NOMO-1 treated with DMSO at 0.1 percent for 48 hours (cell line): Measurements from ENCODE around the gene GIT2.
"Not testable (repeated sequence)": the region's sequence is repeated elsewhere in the genome, so short reads cannot be mapped to it uniquely, and the experiment has no call there.

Source experiments
- DNase-seq: peaks from one replicate; lab custom pipeline; 2025; ENCODE audit not compliant: unreplicated experiment; lab: John Stamatoyannopoulos, UW

GIT2 gene

DNA sequence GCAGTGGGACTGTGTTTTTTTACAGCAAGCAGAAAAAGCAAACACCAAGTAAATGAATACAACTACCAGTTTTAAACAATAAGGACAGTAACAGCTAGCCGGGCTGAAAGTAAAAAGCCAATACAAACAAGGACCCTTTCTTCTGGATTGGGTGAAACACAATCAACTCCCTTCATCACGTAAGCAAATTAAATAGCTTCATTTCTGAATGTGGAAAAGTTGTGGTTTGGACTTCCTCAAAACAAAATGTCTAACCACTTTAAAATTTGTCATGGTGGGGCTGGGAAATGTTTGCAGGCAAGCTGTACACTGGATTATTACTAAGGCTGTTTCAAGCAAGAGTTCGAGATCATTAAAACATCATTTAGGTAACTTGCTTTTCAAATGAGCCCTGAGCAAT lies 48.6 kb downstream of the GIT2 start:
- DNase-seq: peak; percentile 72

DNA sequence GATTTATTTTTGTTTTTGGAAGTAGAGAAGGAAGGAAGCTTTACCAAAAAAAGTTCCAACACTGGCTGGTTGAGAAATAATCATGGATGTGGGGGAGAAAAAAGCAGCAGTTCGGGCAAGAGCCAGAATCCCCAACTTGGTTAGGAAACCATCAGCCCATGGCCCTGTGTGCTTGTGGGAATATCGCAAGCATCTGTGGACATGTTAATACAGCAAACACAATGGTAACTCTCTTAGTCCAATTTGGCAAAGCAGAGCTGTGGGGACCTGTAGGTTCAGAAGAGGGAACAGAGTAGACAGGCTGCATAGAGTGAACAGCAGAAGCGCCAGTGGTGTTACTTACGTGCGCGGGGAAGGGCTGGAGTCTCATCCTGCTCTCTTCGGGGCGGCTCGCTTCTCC lies 49.3 kb downstream of the GIT2 start:
- DNase-seq: no peak

DNA sequence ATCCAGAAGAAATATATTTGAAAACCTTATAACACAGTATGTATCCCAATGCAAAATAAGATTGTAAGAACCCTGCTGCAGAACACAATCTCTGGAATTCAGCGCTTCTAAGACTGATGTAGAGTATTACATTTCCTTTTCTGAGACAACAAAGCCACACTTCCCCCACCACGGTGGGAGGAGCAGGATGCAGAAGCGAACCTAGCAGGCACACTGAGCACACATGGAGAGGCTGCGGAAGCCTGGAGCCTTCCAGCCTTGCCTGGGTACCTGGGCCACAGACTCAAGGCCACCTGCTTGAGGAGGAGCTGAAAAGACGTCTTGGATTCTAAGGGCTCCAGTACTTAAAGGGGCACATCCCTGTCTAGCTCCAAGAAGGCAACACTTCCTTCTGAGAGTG lies 49.7 kb downstream of the GIT2 start:
- DNase-seq: no peak

GRCh38 chr12:109944561-109945359 lies 51.4 kb downstream of the GIT2 start:
- DNase-seq: no peak

DNA sequence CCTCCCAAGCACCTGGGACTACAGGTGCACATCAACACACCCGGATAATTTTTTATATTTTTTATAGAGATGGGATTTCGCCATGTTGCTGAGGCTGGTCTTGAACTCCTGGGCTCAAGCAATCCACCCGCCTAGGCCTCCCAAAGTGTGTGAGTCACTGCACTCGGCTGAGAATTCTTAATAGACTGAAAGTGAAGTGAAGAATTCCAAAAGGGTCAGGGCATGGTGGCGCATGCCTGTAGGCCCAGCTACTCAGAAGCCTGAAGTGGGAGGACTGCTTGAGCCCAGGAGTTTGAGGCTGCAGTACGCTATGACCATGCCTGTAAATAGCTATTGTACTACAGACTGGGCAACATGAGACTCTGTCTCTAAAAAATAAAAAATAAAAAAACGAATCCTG lies 52.4 kb downstream of the GIT2 start:
- DNase-seq: no peak

GRCh38 chr12:109940339-109940923 lies 55.7 kb downstream of the GIT2 start:
- DNase-seq: no peak

DNA sequence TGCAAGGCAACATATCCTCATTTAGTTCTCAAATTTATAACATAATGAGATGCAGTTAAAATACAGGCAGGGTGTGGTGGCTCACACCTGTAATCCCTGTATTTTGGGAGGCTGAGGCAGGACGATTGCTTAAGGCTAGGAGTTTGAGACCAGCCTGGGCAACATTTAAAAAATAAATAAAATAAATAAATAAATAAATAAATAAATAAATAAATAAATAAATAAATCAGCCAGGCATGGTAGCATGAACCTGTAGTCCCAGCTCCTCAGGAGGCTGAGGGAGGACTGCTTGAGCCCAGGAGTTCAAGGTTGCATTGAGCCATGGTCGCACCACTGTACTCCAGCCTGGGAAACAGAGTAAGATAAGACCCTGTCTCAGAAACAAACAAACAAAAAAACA lies 56.7 kb downstream of the GIT2 start:
- no peak for DNase-seq

DNA sequence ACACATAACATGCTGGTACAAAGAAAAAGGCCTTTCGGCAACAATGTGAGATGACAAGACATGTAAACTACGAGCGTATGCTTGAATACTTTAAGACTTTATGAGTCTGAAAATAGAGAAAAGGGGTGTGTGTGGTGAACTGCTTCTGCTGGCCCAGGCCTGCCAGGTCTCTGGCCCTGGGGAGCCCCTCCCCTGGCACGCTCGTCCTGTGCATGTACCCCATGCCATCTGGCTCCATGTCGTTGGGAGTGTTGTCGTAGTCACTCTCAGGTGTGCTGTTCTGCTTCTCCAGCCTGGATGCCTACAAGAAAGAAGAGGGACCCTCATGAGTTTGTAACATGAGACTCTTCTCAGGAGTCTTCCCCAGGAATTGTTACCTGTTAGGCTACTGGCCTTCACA lies 57.2 kb downstream of the GIT2 start:
- no peak for DNase-seq

- DNase-seq: no peak
Measured at GRCh38 chr12:109937371-109937770, 58.8 kb downstream of the GIT2 start.

- no peak for DNase-seq
Measured at GRCh38 chr12:109934026-109934425, 62.1 kb downstream of the GIT2 start.

DNA sequence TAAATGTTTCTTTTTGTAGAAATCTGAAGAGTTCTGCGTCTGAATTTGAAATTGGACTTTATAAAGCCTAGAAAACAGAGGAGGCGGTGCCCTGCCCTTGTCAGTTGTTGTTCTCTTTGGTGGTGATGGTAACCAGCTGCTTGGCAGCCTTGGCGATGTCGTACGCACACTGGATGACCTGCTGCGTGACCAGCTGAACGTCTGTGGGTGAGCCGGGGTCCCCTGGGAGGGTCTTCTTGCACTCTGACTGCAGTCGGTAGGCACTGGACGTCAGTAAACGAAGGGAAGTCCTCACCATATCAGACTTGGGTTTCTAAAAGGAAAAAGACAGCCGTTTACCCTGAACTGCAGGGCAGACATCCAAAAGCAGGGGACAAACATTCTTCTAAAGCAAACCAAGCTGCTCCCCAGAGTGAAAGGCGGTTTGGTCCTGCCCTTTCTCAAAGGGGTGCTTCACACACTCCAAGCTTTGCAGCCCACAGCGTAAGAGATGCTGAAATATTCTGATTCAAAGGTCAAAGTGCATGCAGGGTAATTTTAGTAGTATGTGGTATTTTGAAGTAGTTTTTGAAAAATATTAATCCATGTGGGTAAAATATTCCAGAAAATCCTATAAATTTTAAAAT lies 63.2 kb downstream of the GIT2 start:
- DNase-seq: no peak

GRCh38 chr12:109931143-109931542 lies 65.0 kb downstream of the GIT2 start:
- no peak for DNase-seq

DNA sequence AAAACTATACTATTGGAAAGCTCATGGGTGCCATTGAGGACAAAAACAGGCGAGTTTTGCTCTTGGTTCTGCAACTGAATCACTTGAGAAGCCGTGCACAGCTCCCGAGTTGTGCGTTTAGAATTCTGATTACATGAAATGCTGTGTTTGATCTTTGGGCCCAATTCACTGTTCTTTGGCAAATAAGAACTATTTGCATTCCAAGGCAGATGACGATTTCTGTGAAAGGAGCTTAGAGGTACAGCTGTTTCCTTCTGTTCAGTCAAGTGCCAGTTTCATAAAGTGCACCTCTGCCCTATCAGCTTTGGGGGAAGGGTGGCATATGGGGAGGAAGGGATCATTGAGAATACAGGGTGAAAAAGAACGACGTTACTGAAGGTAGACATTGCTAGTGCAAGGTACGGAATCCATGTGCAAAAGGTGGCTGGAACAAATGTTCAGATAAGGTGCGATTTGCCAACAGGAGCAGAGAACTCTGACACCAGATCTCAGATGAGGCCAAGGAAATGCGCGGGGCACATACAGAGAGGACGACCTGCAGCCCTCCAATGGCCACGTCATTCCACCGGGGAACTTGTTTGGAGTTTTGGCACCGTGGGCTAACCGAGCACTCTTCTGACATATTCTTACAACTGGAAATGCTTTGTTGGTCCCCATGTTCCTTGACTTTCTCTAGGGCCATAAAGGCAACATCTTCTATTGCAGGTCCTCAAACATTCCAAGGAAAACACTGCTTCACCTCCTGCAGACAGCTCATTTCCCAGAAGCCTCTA lies 66.0 kb downstream of the GIT2 start:
- DNase-seq: no peak

DNA sequence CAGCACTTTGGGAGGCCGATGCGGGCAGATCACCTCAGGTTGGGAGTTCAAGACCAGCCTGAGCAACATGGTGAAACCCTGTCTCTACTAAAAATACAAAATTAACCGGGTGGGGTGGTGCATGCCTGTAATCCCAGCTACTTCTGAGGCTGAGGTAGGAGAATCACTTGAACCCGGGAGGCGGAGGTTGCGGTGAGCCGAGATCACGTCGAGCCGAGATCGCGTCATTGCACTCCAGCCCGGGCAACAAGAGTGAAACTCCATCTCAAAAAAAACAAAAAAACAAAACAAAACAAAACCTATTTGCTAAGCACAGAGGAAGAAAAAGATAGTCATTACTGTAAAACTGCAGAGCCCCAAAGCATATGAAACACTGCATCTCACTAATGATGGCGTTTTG lies 66.8 kb downstream of the GIT2 start:
- DNase-seq: not testable (repeated sequence)

DNA sequence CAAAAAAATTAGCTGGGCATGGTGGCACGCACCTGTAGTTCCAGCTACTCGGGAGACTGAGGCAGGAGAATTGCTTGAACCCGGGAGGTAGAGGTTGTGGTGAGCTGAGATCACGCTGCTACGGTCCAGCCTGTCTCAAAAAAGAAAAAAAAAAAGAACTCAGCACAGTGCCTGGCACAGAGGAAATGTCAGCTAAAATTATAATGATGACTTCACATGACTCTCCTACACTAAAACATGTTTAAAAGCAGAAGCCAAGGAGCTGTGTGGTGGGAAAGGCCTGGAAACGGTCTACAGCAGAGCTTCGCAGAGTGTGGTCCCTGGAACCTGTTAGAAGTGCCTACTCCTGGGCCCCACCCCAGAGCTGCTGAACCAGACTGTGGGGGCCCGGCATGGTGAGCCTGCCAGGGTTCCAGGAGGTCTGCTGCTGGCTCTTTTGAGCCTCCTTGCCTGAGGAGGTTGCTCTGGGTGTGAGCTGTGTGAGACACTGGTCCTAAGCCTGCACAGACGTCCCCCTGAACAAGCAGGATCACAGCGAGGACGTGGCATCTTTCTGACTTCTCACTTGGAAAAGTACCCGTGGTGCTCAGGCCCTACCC lies 68.0 kb downstream of the GIT2 start:
- no peak for DNase-seq

- peak; percentile 18 for DNase-seq
Measured at GRCh38 chr12:109927622-109928021, 68.5 kb downstream of the GIT2 start.

- no peak for DNase-seq
Measured at GRCh38 chr12:109926488-109927210, 69.5 kb downstream of the GIT2 start.

DNA sequence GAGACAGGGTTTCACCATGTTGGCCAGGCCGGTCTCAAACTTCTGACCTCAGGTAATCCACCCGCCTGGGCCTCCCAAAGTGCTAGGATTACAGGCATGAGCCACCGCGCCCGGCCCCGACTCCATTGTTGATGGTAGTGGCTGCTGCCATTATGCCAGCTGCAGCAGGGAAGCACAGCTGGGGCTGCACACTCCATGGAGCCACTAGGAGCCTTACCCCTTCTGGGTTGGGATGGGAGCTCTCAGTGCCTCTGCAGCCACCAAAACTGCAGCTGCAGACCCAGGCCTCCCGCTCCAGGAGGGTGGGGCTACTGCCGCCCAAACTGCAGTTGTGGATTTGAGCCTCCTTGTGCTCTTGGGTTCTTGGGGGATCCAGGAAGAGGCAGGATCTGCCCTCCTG lies 70.2 kb downstream of the GIT2 start:
- DNase-seq: no peak

- no peak for DNase-seq
Measured at GRCh38 chr12:109925185-109925840, 70.9 kb downstream of the GIT2 start.
